GM12891 (cell line): ENCODE measurements around the gene SBF1.

ENCODE experiments used
- PAX5 ChIP-seq: IDR thresholded peaks from 2 replicates; pipeline ENCODE4 v1.6.1; 2011; ENCODE audit warnings: low read length, moderate library complexity, mild to moderate bottlenecking; ENCODE audit not compliant: insufficient read depth, severe bottlenecking
- POLR2A ChIP-seq: IDR thresholded peaks from 2 replicates; pipeline ENCODE4 v1.6.1; 2011; ENCODE audit warnings: low read depth, low read length, control low read depth

- TF ChIP-seq POLR2A (no peak), PAX5 (no peak)
These were observed 6.7 kb upstream of the SBF1 start, which contains the start of gene ADM2 for GRCh38 chr22:50481440-50482106.
